ENCODE results near the gene ACTR2.
"Not testable (repeated sequence)": the region's sequence is repeated elsewhere in the genome, so short reads cannot be mapped to it uniquely, and the experiment has no call there.

Gene ACTR2

GRCh38 chr2:65313954-65314256 is 86.3 kb downstream of the ACTR2 start:
- Histone ChIP-seq H3K27me3 (ENCODE audit: control insufficient read depth in 3 of 3, insufficient read depth in 3 of 3, low read depth in 1 of 3, low read length in 3 of 3) (no peaks in the 10 kb centered on the region), H3K4me2 (ENCODE audit: insufficient read depth, low read length, poor library complexity, severe bottlenecking) (no peak overlapping the region), H3K36me3 (replicated peaks in 1 of 2; ENCODE audit: control insufficient read depth in 2 of 2, insufficient read depth in 2 of 2, low read length in 2 of 2) (peaks cover 31 to 93% of the 10 kb centered on the region in 2 donors), H3K4me1 (ENCODE audit: control insufficient read depth in 2 of 2, insufficient read depth in 1 of 2, low read depth in 1 of 2, low read length in 2 of 2) (no peaks in the 10 kb centered on the region), H2BK12ac (ENCODE audit: low read length) (no peak overlapping the region), H3K9me3 (replicated peaks in 1 of 2; ENCODE audit: control insufficient read depth in 2 of 2, insufficient read depth in 1 of 2, low read depth in 1 of 2, low read length in 2 of 2) (peaks cover 0 to 2% of the 10 kb centered on the region in 2 donors), H3K9ac (ENCODE audit: low read depth, low read length, poor library complexity) (no peak overlapping the region), H3K18ac (ENCODE audit: low read length) (no peak overlapping the region), H2AK5ac (ENCODE audit: low read depth, low read length) (no peak overlapping the region), H2BK15ac (ENCODE audit: low read length) (no peak overlapping the region), H2AFZ (ENCODE audit: low read length) (no peak overlapping the region), H2BK5ac (ENCODE audit: low read length) (peak overlapping the region; percentile 14), H3K4ac (ENCODE audit: low read length) (no peak overlapping the region), H3K23ac (ENCODE audit: low read depth, low read length, poor library complexity) (no peak overlapping the region), H3K79me1 (ENCODE audit: low read depth, low read length) (peaks cover 1% of the 10 kb centered on the region), H4K8ac (ENCODE audit: low read depth, low read length) (no peak overlapping the region), H4K91ac (ENCODE audit: low read depth, low read length, poor library complexity) (no peak overlapping the region), H2BK120ac (ENCODE audit: low read depth, low read length) (no peak overlapping the region), H3K14ac (ENCODE audit: low read length) (no peak overlapping the region), H3K4me3 (ENCODE audit: low read length in 2 of 2) (no peak overlapping the region), H3K27ac (replicated peaks; ENCODE audit: low read length) (no peak overlapping the region)
- WGBS, 2 donors (ENCODE audit: extremely low coverage in 2 of 2, insufficient read length in 2 of 2, insufficient replicate concordance in 1 of 2): no CpG with 5 or more reads among the region's 24 CpGs
- DNase-seq (ENCODE audit: low spot score): no peak

DNA sequence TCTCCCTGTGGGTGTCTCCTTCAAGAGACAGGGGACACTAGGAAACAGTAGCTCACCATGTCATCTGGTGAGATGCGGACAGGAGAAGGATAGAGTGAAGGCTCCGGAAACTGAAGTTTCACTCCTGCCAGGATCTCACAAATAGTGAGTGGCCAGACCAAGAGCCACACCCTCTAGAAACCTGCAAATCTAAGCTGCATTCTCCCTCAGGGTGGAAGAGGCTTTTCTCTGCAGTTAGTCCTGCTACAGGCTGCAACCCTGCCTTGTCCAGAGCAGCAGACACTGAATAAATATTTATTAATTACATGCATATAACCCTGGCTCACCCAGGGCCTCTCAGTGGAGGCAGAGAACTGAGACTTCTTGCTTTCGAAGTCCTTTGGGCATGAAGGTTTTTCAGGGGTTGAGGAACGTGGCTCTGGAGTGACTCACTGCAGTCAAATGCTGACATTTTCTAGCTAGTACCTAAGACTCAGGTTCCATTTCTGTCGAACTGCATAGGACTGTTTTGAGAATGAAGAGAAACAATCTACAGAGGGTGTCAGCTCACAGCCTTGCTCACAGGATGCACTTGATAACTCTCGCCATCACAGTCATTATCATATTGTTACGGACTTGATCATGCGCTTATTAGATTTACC is 87.3 kb downstream of the ACTR2 start:
- H2AFZ ChIP-seq (ENCODE audit: low read length): no peak overlapping the region
- no peak overlapping the region for H3K4me3 ChIP-seq (ENCODE audit: low read length in 2 of 2)
- H3K4me2 ChIP-seq (ENCODE audit: insufficient read depth, low read length, poor library complexity, severe bottlenecking): no peak overlapping the region
- H2BK120ac ChIP-seq (ENCODE audit: low read depth, low read length): no peak overlapping the region
- no peak overlapping the region for H2AK5ac ChIP-seq (ENCODE audit: low read depth, low read length)
- no peak for DNase-seq (ENCODE audit: low spot score)
- H3K9ac ChIP-seq (ENCODE audit: low read depth, low read length, poor library complexity): no peak overlapping the region
- H3K14ac ChIP-seq (ENCODE audit: low read length): no peak overlapping the region
- no peaks in the 10 kb centered on the region for H3K27me3 ChIP-seq (ENCODE audit: control insufficient read depth in 3 of 3, insufficient read depth in 3 of 3, low read depth in 1 of 3, low read length in 3 of 3)
- no peak overlapping the region for H3K23ac ChIP-seq (ENCODE audit: low read depth, low read length, poor library complexity)
- H4K91ac ChIP-seq (ENCODE audit: low read depth, low read length, poor library complexity): no peak overlapping the region
- no peak overlapping the region for H3K27ac ChIP-seq (replicated peaks; ENCODE audit: low read length)
- H2BK12ac ChIP-seq (ENCODE audit: low read length): no peak overlapping the region
- no peak overlapping the region for H3K4ac ChIP-seq (ENCODE audit: low read length)
- no peaks in the 10 kb centered on the region for H3K4me1 ChIP-seq (ENCODE audit: control insufficient read depth in 2 of 2, insufficient read depth in 1 of 2, low read depth in 1 of 2, low read length in 2 of 2)
- no peak overlapping the region for H4K8ac ChIP-seq (ENCODE audit: low read depth, low read length)
- H3K79me1 ChIP-seq (ENCODE audit: low read depth, low read length): no peaks in the 10 kb centered on the region
- no peak overlapping the region for H2BK15ac ChIP-seq (ENCODE audit: low read length)
- H3K18ac ChIP-seq (ENCODE audit: low read length): no peak overlapping the region
- H2BK5ac ChIP-seq (ENCODE audit: low read length): no peak overlapping the region
- WGBS, 2 donors (ENCODE audit: extremely low coverage in 2 of 2, insufficient read length in 2 of 2, insufficient replicate concordance in 1 of 2): no CpG with 5 or more reads among the region's 8 CpGs
- H3K36me3 ChIP-seq (replicated peaks in 1 of 2; ENCODE audit: control insufficient read depth in 2 of 2, insufficient read depth in 2 of 2, low read length in 2 of 2): peaks cover 31 to 94% of the 10 kb centered on the region in 2 donors
- H3K9me3 ChIP-seq (replicated peaks in 1 of 2; ENCODE audit: control insufficient read depth in 2 of 2, insufficient read depth in 1 of 2, low read depth in 1 of 2, low read length in 2 of 2): no peaks in the 10 kb centered on the region

DNA sequence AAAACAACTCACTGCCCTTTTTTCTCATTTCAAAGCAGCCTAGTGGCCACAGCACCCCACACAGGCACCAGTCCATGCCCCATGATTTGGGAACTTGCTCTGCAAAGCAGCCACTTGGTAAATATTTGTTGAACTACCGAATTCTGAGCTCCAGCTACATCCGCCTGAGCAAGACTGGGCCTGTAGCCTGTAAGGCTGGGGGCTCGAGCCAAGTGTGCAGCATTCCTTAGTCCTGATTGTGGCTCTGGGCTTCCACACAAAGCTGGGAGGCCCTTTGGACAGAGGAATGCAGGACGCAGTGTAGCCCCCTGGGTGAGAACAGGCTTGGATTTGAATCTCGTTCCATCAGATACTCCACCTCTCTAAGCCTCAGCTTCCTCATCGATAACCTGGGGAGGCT is 88.4 kb downstream of the ACTR2 start:
- H2BK12ac ChIP-seq (ENCODE audit: low read length): no peak overlapping the region
- peaks cover 30 to 93% of the 10 kb centered on the region in 2 donors for H3K36me3 ChIP-seq (replicated peaks in 1 of 2; ENCODE audit: control insufficient read depth in 2 of 2, insufficient read depth in 2 of 2, low read length in 2 of 2)
- no peak overlapping the region for H4K8ac ChIP-seq (ENCODE audit: low read depth, low read length)
- H3K18ac ChIP-seq (ENCODE audit: low read length): no peak overlapping the region
- no peak overlapping the region for H3K9ac ChIP-seq (ENCODE audit: low read depth, low read length, poor library complexity)
- H3K4me3 ChIP-seq (ENCODE audit: low read length in 2 of 2): no peak overlapping the region
- no peak for DNase-seq (ENCODE audit: low spot score)
- no peak overlapping the region for H3K4ac ChIP-seq (ENCODE audit: low read length)
- WGBS, 2 donors (ENCODE audit: extremely low coverage in 2 of 2, insufficient read length in 2 of 2, insufficient replicate concordance in 1 of 2): no CpG with 5 or more reads among the region's 6 CpGs
- no peaks in the 10 kb centered on the region for H3K27me3 ChIP-seq (ENCODE audit: control insufficient read depth in 3 of 3, insufficient read depth in 3 of 3, low read depth in 1 of 3, low read length in 3 of 3)
- no peak overlapping the region for H2AK5ac ChIP-seq (ENCODE audit: low read depth, low read length)
- H3K23ac ChIP-seq (ENCODE audit: low read depth, low read length, poor library complexity): no peak overlapping the region
- no peaks in the 10 kb centered on the region for H3K4me1 ChIP-seq (ENCODE audit: control insufficient read depth in 2 of 2, insufficient read depth in 1 of 2, low read depth in 1 of 2, low read length in 2 of 2)
- no peak overlapping the region for H3K14ac ChIP-seq (ENCODE audit: low read length)
- no peaks in the 10 kb centered on the region for H3K79me1 ChIP-seq (ENCODE audit: low read depth, low read length)
- no peak overlapping the region for H4K91ac ChIP-seq (ENCODE audit: low read depth, low read length, poor library complexity)
- H2BK5ac ChIP-seq (ENCODE audit: low read length): no peak overlapping the region
- H3K27ac ChIP-seq (replicated peaks; ENCODE audit: low read length): no peak overlapping the region
- no peak overlapping the region for H3K4me2 ChIP-seq (ENCODE audit: insufficient read depth, low read length, poor library complexity, severe bottlenecking)
- no peak overlapping the region for H2BK120ac ChIP-seq (ENCODE audit: low read depth, low read length)
- H3K9me3 ChIP-seq (replicated peaks in 1 of 2; ENCODE audit: control insufficient read depth in 2 of 2, insufficient read depth in 1 of 2, low read depth in 1 of 2, low read length in 2 of 2): peaks cover 0 to 1% of the 10 kb centered on the region in 2 donors
- H2BK15ac ChIP-seq (ENCODE audit: low read length): no peak overlapping the region
- H2AFZ ChIP-seq (ENCODE audit: low read length): no peak overlapping the region

GRCh38 chr2:65317351-65317750 is 89.7 kb downstream of the ACTR2 start:
- H3K4me3 ChIP-seq (ENCODE audit: low read length in 2 of 2); H4K8ac ChIP-seq (ENCODE audit: low read depth, low read length); H3K14ac ChIP-seq (ENCODE audit: low read length); H3K18ac ChIP-seq (ENCODE audit: low read length); H2AFZ ChIP-seq (ENCODE audit: low read length); H2BK120ac ChIP-seq (ENCODE audit: low read depth, low read length); DNase-seq (ENCODE audit: low spot score); H3K23ac ChIP-seq (ENCODE audit: low read depth, low read length, poor library complexity); H4K91ac ChIP-seq (ENCODE audit: low read depth, low read length, poor library complexity); H3K9me3 ChIP-seq (replicated peaks in 1 of 2; ENCODE audit: control insufficient read depth in 2 of 2, insufficient read depth in 1 of 2, low read depth in 1 of 2, low read length in 2 of 2); H3K27ac ChIP-seq (replicated peaks; ENCODE audit: low read length); H3K9ac ChIP-seq (ENCODE audit: low read depth, low read length, poor library complexity); H2AK5ac ChIP-seq (ENCODE audit: low read depth, low read length); H3K27me3 ChIP-seq (ENCODE audit: control insufficient read depth in 3 of 3, insufficient read depth in 3 of 3, low read depth in 1 of 3, low read length in 3 of 3); H3K4me2 ChIP-seq (ENCODE audit: insufficient read depth, low read length, poor library complexity, severe bottlenecking); H3K4me1 ChIP-seq (ENCODE audit: control insufficient read depth in 2 of 2, insufficient read depth in 1 of 2, low read depth in 1 of 2, low read length in 2 of 2); H2BK15ac ChIP-seq (ENCODE audit: low read length); H3K4ac ChIP-seq (ENCODE audit: low read length); H2BK5ac ChIP-seq (ENCODE audit: low read length); H2BK12ac ChIP-seq (ENCODE audit: low read length); H3K79me1 ChIP-seq (ENCODE audit: low read depth, low read length): not testable (repeated sequence)
- peaks cover 22 to 86% of the 10 kb centered on the region in 2 donors for H3K36me3 ChIP-seq (replicated peaks in 1 of 2; ENCODE audit: control insufficient read depth in 2 of 2, insufficient read depth in 2 of 2, low read length in 2 of 2)
- no CpG with 5 or more reads among the region's 7 CpGs for WGBS, 2 donors (ENCODE audit: extremely low coverage in 2 of 2, insufficient read length in 2 of 2, insufficient replicate concordance in 1 of 2)
